Neural cell (in vitro differentiated cells): Measurements from ENCODE around the gene PRR20A.

ENCODE experiments used
- EP300 ChIP-seq: fragments of 450-650 bp; conservative IDR thresholded peaks from 2 replicates; pipeline ENCODE4 v1.6.1; 2014; ENCODE audit warnings: antibody characterized with exemption, mild to moderate bottlenecking, moderate library complexity; ENCODE audit not compliant: poor library complexity, severe bottlenecking
- EZH2 ChIP-seq: fragments of 200-600, 300-800 bp; shearing (Covaris generic), sonication (generic); IDR thresholded peaks from 2 replicates; pipeline ENCODE4 v1.6.1; 2014; ENCODE audit warnings: antibody characterized with exemption, low read length, borderline replicate concordance, mild to moderate bottlenecking; ENCODE audit not compliant: insufficient read depth, poor library complexity, severe bottlenecking
- MXI1 ChIP-seq: fragments of 450-650 bp; conservative IDR thresholded peaks from 2 replicates; pipeline ENCODE4 v1.6.1; 2014; ENCODE audit warnings: antibody characterized with exemption, mild to moderate bottlenecking; ENCODE audit not compliant: poor library complexity, severe bottlenecking
- POLR2AphosphoS5 ChIP-seq: IDR thresholded peaks from 2 replicates; pipeline ENCODE4 v1.6.1; 2012
- REST ChIP-seq: IDR thresholded peaks from 2 replicates; pipeline ENCODE4 v1.6.1; 2012; ENCODE audit warnings: borderline replicate concordance
- SMC3 ChIP-seq: fragments of 450-650 bp; conservative IDR thresholded peaks from 2 replicates; pipeline ENCODE4 v1.6.1; 2014; ENCODE audit warnings: antibody characterized with exemption, mild to moderate bottlenecking, moderate library complexity; ENCODE audit not compliant: poor library complexity
- TAF1 ChIP-seq: IDR thresholded peaks from 2 replicates; pipeline ENCODE4 v1.6.1; 2012; ENCODE audit warnings: low read depth
- TF ChIP-seq, protein P1 (sequence below): fragments of 450-650 bp; IDR thresholded peaks from 2 replicates; pipeline ENCODE4 v1.5.1; 2014; ENCODE audit warnings: antibody characterized with exemption, mild to moderate bottlenecking, moderate library complexity; ENCODE audit not compliant: poor library complexity, severe bottlenecking

DNA sequence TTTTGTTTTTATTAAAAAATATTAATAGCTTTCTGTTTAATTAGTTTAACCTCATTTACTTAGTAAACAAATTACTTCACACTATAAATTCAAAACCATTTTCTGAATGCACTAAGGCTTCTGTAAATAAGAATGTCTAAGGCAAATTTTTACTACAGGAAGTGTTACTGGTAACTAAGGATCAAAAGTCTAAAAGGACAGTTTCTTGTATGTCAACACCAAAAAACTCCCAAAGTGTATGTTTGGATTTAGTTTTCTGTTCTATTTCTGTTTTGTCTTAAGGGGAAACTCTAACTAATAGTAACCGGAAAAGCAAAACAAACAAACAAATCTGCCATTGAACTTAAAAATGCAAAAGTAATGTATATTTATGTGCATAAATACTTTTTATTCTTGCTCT is 50.9 kb downstream of the PRR20A start:
- no peak for TF ChIP-seq POLR2AphosphoS5
- TF ChIP-seq EZH2: no peak
- no peak for TF ChIP-seq SMC3
- TF ChIP-seq REST: no peak
- TF ChIP-seq, protein P1, sequence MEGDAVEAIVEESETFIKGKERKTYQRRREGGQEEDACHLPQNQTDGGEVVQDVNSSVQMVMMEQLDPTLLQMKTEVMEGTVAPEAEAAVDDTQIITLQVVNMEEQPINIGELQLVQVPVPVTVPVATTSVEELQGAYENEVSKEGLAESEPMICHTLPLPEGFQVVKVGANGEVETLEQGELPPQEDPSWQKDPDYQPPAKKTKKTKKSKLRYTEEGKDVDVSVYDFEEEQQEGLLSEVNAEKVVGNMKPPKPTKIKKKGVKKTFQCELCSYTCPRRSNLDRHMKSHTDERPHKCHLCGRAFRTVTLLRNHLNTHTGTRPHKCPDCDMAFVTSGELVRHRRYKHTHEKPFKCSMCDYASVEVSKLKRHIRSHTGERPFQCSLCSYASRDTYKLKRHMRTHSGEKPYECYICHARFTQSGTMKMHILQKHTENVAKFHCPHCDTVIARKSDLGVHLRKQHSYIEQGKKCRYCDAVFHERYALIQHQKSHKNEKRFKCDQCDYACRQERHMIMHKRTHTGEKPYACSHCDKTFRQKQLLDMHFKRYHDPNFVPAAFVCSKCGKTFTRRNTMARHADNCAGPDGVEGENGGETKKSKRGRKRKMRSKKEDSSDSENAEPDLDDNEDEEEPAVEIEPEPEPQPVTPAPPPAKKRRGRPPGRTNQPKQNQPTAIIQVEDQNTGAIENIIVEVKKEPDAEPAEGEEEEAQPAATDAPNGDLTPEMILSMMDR: no peak
- no peak for TF ChIP-seq EP300
- no peak for TF ChIP-seq MXI1
- no peak for TF ChIP-seq TAF1
